Sigmoid colon (tissue), 3 donors: ENCODE data around the gene DNPH1.

Experiments
- CTCF ChIP-seq, 4 experiments: fragments of 450-650 bp in 3 of 4; fragments of 200-600 bp in 1 of 4; IDR thresholded peaks; one replicate each; pipeline ENCODE4 v1.5.1; 2016 to 2019; ENCODE audit warnings: antibody characterized with exemption in 4 of 4, mild to moderate bottlenecking in 3 of 4, moderate library complexity in 2 of 4
- POLR2A ChIP-seq, 2 donors: fragments of 450-650 bp; IDR thresholded peaks; one replicate each; pipeline ENCODE4 v1.6.1; 2016; ENCODE audit warnings: antibody characterized with exemption in 2 of 2, mild to moderate bottlenecking in 2 of 2, moderate library complexity in 2 of 2

- TF ChIP-seq CTCF (IDR thresholded peaks at IDR 0.05): no peak
- no peak for TF ChIP-seq POLR2A (IDR thresholded peaks at IDR 0.05)
These were observed 9.5 kb downstream of the DNPH1 start for GRCh38 chr6:43219814-43220213.
